HS-5 (cell line): ENCODE data around the gene AKT2.

Experiments used
- DNase-seq: peaks from one replicate; pipeline ENCODE4 v3.0.0-alpha.2; 2012; ENCODE audit warnings: low read depth

Gene AKT2

GRCh38 chr19:40300668-40301067, 15.5 kb upstream of the AKT2 start:
- no peak for DNase-seq

- no peak for DNase-seq
Observed at GRCh38 chr19:40298026-40298425, 12.9 kb upstream of the AKT2 start.

- no peak for DNase-seq
Observed at GRCh38 chr19:40294560-40294959, 9.4 kb upstream of the AKT2 start.

- no peak for DNase-seq
Observed at GRCh38 chr19:40286971-40287421, 1.9 kb upstream of the AKT2 start.

- DNase-seq: no peak
Observed at GRCh38 chr19:40286235-40286970, 1.3 kb upstream of the AKT2 start.

GRCh38 chr19:40285353-40286234, 449 bp upstream of the AKT2 start:
- peak; percentile 97 for DNase-seq

- DNase-seq: no peak
Observed at GRCh38 chr19:40284251-40284500, 969 bp downstream of the AKT2 start.

- no peak for DNase-seq
Observed at GRCh38 chr19:40283414-40284250, 1.5 kb downstream of the AKT2 start.

GRCh38 chr19:40282920-40283319, 2.2 kb downstream of the AKT2 start:
- no peak for DNase-seq

GRCh38 chr19:40282209-40282580, 3.0 kb downstream of the AKT2 start:
- no peak for DNase-seq

- DNase-seq: no peak
Observed at GRCh38 chr19:40281381-40282208, 3.5 kb downstream of the AKT2 start.

- no peak for DNase-seq
Observed at GRCh38 chr19:40280608-40281221, 4.4 kb downstream of the AKT2 start.

GRCh38 chr19:40279761-40280607, 5.2 kb downstream of the AKT2 start:
- DNase-seq: no peak

- no peak for DNase-seq
Observed at GRCh38 chr19:40279120-40279551, 6.0 kb downstream of the AKT2 start.

GRCh38 chr19:40278361-40279035, 6.6 kb downstream of the AKT2 start:
- no peak for DNase-seq

GRCh38 chr19:40277356-40278059, 7.6 kb downstream of the AKT2 start:
- DNase-seq: no peak

GRCh38 chr19:40274585-40275544, 10.3 kb downstream of the AKT2 start:
- DNase-seq: no peak
